GM12878 (cell line): ENCODE data around the gene PAX5. TPM values are rescaled to one million over a fixed set of nuclear protein-coding genes. Genes with fewer than 3 reads are reported as not detected.

ENCODE experiments used
- ATAC-seq: fragments of 200-7000 bp; cut with Tn5 transposase; 3 replicates; pipeline ENCODE4 v1.9.1; 2020; ENCODE audit warnings: mild to moderate bottlenecking, moderate library complexity
- BruUV-seq: library from RNA; stranded (reverse); fragments of 400-500 nt; replicated peaks from 2 replicates; lab custom pipeline; 2021; lab: Mats Ljungman, UMichigan
- CTCF ChIA-PET: fragments of 300-600 bp; sonication (Branson Sonifier 250); formaldehyde crosslinking; extraction: SDS; loops from one replicate; lab custom pipeline; 2021; ENCODE audit warnings: inconsistent platforms; lab: Yijun Ruan, JAX
- POLR2A ChIA-PET: fragments of 350-600 bp; formaldehyde crosslinking; extraction: SDS; loops from one replicate; lab custom pipeline; 2021; ENCODE audit warnings: inconsistent platforms; lab: Charles Lee
- RAD21 ChIA-PET: fragments of 300-600 bp; sonication (Branson Sonifier 250); formaldehyde crosslinking; loops from one replicate; lab custom pipeline; 2023; ENCODE audit warnings: antibody characterized with exemption; ENCODE audit not compliant: unreplicated experiment; lab: Charles Lee
- SMC1A ChIA-PET: fragments of 300-600 bp; sonication (Branson Sonifier 250); formaldehyde crosslinking; loops from one replicate; lab custom pipeline; 2023; ENCODE audit not compliant: unreplicated experiment, uncharacterized antibody; lab: Charles Lee
- DNase-seq: peaks from one replicate; pipeline ENCODE4 v3.0.0-alpha.2; 2011; ENCODE audit warnings: low read depth, low spot score
- FAIRE-seq: peaks from 3 replicates; lab custom pipeline; 2011; peaks lifted over from hg19 to GRCh38; lab: Jason Lieb, UNC
- H2AFZ ChIP-seq: 2 replicates; pipeline ENCODE4 v1.6.0; 2011; ENCODE audit warnings: low read depth, low read length, control low read depth; ENCODE audit not compliant: control insufficient read depth
- H3K27ac ChIP-seq: 2 replicates; pipeline ENCODE4 v1.5.1; 2011; ENCODE audit warnings: control low read depth; ENCODE audit not compliant: control insufficient read depth, insufficient read depth
- H3K27me3 ChIP-seq, 2 experiments: replicated peaks in 1 of 2; 2 replicates each; pipeline versions ENCODE4 v1.6.0 to v1.6.1; 2011; ENCODE audit warnings: low read length in 1 of 2; ENCODE audit not compliant: control insufficient read depth in 2 of 2, insufficient read depth in 2 of 2
- H3K36me3 ChIP-seq, 2 experiments: 2 replicates each; pipeline ENCODE4 v1.5.1; 2011; ENCODE audit warnings: low read length in 1 of 2; ENCODE audit not compliant: control insufficient read depth in 2 of 2, insufficient read depth in 2 of 2
- H3K4me1 ChIP-seq: 2 replicates; pipeline ENCODE4 v1.6.1; 2011; ENCODE audit warnings: mild to moderate bottlenecking, low read length, moderate library complexity, mixed read lengths; ENCODE audit not compliant: control insufficient read depth, insufficient read depth
- H3K4me2 ChIP-seq: 2 replicates; pipeline ENCODE4 v1.6.0; 2011; ENCODE audit warnings: control low read depth; ENCODE audit not compliant: control insufficient read depth, insufficient read depth
- H3K4me3 ChIP-seq: fragments of 200-600 bp; sonication (generic); 2 replicates; pipeline ENCODE4 v1.5.1; 2016
- H3K79me2 ChIP-seq: 2 replicates; pipeline ENCODE4 v1.6.0; 2011; ENCODE audit warnings: low read length; ENCODE audit not compliant: control insufficient read depth, insufficient read depth
- H3K9ac ChIP-seq: 2 replicates; pipeline ENCODE4 v1.8.0; 2011; ENCODE audit warnings: low read length, control low read depth, mixed read lengths; ENCODE audit not compliant: control insufficient read depth, insufficient read depth
- H3K9me3 ChIP-seq: replicated peaks from 3 replicates; pipeline ENCODE4 v1.5.1; 2011; ENCODE audit warnings: mild to moderate bottlenecking, low read length; ENCODE audit not compliant: control insufficient read depth, insufficient read depth
- H4K20me1 ChIP-seq: 2 replicates; pipeline ENCODE4 v1.6.0; 2011; ENCODE audit not compliant: control insufficient read depth, insufficient read depth
- ASH2L ChIP-seq: fragments of 300-600, 200-600 bp; sonication (generic); IDR thresholded peaks from 2 replicates; pipeline ENCODE4 v1.6.1; 2017; ENCODE audit warnings: low read depth, mild to moderate bottlenecking, borderline replicate concordance
- LARP7 ChIP-seq: fragments of 450-650 bp; IDR thresholded peaks from 2 replicates; pipeline ENCODE4 v1.6.1; 2017; ENCODE audit warnings: mild to moderate bottlenecking
- MEF2A ChIP-seq: IDR thresholded peaks from 2 replicates; pipeline ENCODE4 v1.6.1; 2011; ENCODE audit warnings: low read depth, mild to moderate bottlenecking, low read length, moderate library complexity; ENCODE audit not compliant: insufficient read depth
- MTA2 ChIP-seq: fragments of 450-650 bp; IDR thresholded peaks from 2 replicates; pipeline ENCODE4 v1.6.1; 2016; ENCODE audit warnings: low read depth, mild to moderate bottlenecking, moderate library complexity
- NR2F1 ChIP-seq: fragments of 450-650 bp; conservative IDR thresholded peaks from 2 replicates; pipeline ENCODE4 v1.6.1; 2017; ENCODE audit warnings: mild to moderate bottlenecking
- PBX3 ChIP-seq: IDR thresholded peaks from 2 replicates; pipeline ENCODE4 v1.6.1; 2011; ENCODE audit warnings: mild to moderate bottlenecking, low read depth, low read length, moderate library complexity; ENCODE audit not compliant: insufficient replicate concordance
- YBX1 ChIP-seq: fragments of 450-650 bp; IDR thresholded peaks from 2 replicates; pipeline ENCODE4 v1.6.1; 2016; ENCODE audit warnings: antibody characterized with exemption
- WGBS: methylation state at CpG from one replicate; pipeline ENCODE4 v1.1.6; 2016; ENCODE audit warnings: low lambda C conversion rate; ENCODE audit not compliant: insufficient replicate concordance, insufficient coverage; ENCODE audit errors: missing lambda C conversion rate; 5-methylcytosine and 5-hydroxymethylcytosine counted together
- in situ Hi-C: fragments of 300-500 bp; cut with MboI; formaldehyde crosslinking; loops from 9 replicates; pipeline ENCODE4 v1.14.3; 2018; ENCODE audit warnings: mixed read lengths
- intact Hi-C: fragments of 100-400 bp; cut with micrococcal nuclease; formaldehyde crosslinking; loops from one replicate; pipeline ENCODE4 v1.14.2; 2022; ENCODE audit not compliant: unreplicated experiment
- polyA plus RNA-seq, 11 experiments: library from polyadenylated mRNA; depleted of rRNA in 4 of 11; unstranded in 6 of 11; stranded (reverse) in 5 of 11; fragments of >200 nt; fragmentation: Nextera tagmentation in 4 of 11; fragmentation: Illumina TruSeq in 1 of 11; extraction: Ambion mirVana in 4 of 11; extraction: Trizol in 1 of 11; gene quantifications; 1 replicate in 1 of 11; 2 replicates in 10 of 11; pipeline versions ENCODE4 v1.2.1 to v1.2.3, GENCODE V29; 2011 to 2016; ENCODE audit warnings: inconsistent platforms in 2 of 11, missing spikeins in 2 of 11, low read depth in 1 of 11
- total RNA-seq, 4 experiments: library from RNA; depleted of rRNA in 3 of 4; stranded (reverse); fragments of >200 nt in 3 of 4; fragmentation: Illumina TruSeq in 1 of 4; extraction: Trizol in 1 of 4; gene quantifications; 2 replicates each; pipeline versions ENCODE4 v1.2.1 to v1.2.3, GENCODE V29; 2013 to 2021

Gene PAX5
- total and polyA plus RNA-seq, 10 of the 15 experiments (the other 5 are each of a cell fraction or from before 2014, with no cell fraction given), result 2.2 to 123 (median 31.9) TPM

- intact Hi-C loops (loop anchor here (5.0 to 10.0 kb wide), 3 partner anchors 195 to 377 kb away; no protein-coding TSS in a partner anchor), in situ Hi-C loops (no loop called here)
- Histone ChIP-seq H3K79me2 (peaks cover 97% of the 10 kb centered on the region), H3K27ac (peak overlapping the region; percentile 93), H4K20me1 (no peaks in the 10 kb centered on the region), H3K9ac (peak overlapping the region; percentile 83), H3K4me2 (peak overlapping the region; percentile 62), H2AFZ (no peak overlapping the region), H3K27me3 (no peaks in the 10 kb centered on the region), H3K4me3 (peak overlapping the region; percentile 47; the same call in 1 of the 2 replicates), H3K9me3 (no peaks in the 10 kb centered on the region), H3K36me3 (peaks cover 8 to 28% of the 10 kb centered on the region in 2 experiments; a peak in 3 of 4 replicates), H3K4me1 (peaks cover 88% of the 10 kb centered on the region)
- no TSS peak for BruUV-seq
- RAD21 ChIA-PET, result interaction anchor here (1.0 to 7.6 kb wide), 19 partner anchors 13 to 412 kb away, joined by 3 to 175 read pairs (median 9); partner anchors contain the start of gene ZCCHC7
- TF ChIP-seq YBX1 (no peak), PBX3 (no peak), LARP7 (no peak), ASH2L (no peak), MTA2 (no peak), MEF2A (no peak), NR2F1 (0 out of 2 replicates have a peak, but pooled peaks have one; percentile 8)
- WGBS, result 52% methylated on average over 10 of the region's 12 CpGs
- ATAC-seq (no peak), FAIRE-seq (no peak), DNase-seq (no peak)
- POLR2A ChIA-PET, result interaction anchor here (0.6 to 17.3 kb wide), 5 partner anchors 12 to 411 kb away, joined by 3 to 354 read pairs (median 5); no protein-coding TSS in a partner anchor
- CTCF ChIA-PET, result interaction anchor here (0.9 to 7.5 kb wide), 18 partner anchors 14 to 409 kb away, joined by 3 to 112 read pairs (median 8); partner anchors contain the start of gene PAX5
- SMC1A ChIA-PET, result interaction anchor here (0.9 to 3.6 kb wide), 28 partner anchors 11 to 414 kb away, joined by 3 to 31 read pairs (median 8); partner anchors contain the start of gene PAX5
These were observed 36.7 kb downstream of the PAX5 start for GRCh38 chr9:36997414-36997813.
